ENCODE results near the gene PKIB.

DNA sequence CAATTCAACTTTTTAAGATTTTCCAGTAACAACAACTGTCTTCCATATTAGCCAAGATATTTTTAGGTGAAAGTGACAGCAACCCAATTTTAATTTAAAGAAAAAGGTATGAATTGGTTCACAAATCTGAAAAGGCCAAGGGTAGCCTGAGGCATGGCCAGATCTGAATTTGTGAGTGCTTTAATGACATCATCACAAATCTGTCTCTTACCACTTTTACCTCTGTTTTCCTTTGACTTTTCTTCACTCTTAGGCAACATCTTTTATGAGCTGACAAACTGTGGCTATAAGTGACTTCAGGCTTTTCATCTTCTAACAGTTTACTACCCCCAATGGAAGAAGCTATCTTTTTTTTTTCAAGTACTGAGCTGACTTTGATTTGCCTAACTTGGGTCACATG is 44.5 kb upstream of the PKIB start:
- TF ChIP-seq, protein P1, sequence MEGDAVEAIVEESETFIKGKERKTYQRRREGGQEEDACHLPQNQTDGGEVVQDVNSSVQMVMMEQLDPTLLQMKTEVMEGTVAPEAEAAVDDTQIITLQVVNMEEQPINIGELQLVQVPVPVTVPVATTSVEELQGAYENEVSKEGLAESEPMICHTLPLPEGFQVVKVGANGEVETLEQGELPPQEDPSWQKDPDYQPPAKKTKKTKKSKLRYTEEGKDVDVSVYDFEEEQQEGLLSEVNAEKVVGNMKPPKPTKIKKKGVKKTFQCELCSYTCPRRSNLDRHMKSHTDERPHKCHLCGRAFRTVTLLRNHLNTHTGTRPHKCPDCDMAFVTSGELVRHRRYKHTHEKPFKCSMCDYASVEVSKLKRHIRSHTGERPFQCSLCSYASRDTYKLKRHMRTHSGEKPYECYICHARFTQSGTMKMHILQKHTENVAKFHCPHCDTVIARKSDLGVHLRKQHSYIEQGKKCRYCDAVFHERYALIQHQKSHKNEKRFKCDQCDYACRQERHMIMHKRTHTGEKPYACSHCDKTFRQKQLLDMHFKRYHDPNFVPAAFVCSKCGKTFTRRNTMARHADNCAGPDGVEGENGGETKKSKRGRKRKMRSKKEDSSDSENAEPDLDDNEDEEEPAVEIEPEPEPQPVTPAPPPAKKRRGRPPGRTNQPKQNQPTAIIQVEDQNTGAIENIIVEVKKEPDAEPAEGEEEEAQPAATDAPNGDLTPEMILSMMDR (IDR thresholded peaks at IDR 0.05; ENCODE audit: extremely low read depth in 1 of 2, insufficient read depth in 1 of 2, low read depth in 1 of 2, low read length in 2 of 2): no peak
- TF ChIP-seq EZH2 (IDR thresholded peaks at IDR 0.05; ENCODE audit: borderline replicate concordance, low read depth, low read length, severe bottlenecking) (no peak), POLR2A (IDR thresholded peaks at IDR 0.05; ENCODE audit: low read depth, low read length) (no peak)
- TF ChIP-seq, protein P2, sequence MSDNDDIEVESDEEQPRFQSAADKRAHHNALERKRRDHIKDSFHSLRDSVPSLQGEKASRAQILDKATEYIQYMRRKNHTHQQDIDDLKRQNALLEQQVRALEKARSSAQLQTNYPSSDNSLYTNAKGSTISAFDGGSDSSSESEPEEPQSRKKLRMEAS (IDR thresholded peaks at IDR 0.05; ENCODE audit: insufficient read depth, insufficient read length): no peak

All from endothelial cell of umbilical vein (primary cell).